ENCODE data around the gene SOBP.
"Not testable (repeated sequence)": the region's sequence is repeated elsewhere in the genome, so short reads cannot be mapped to it uniquely, and the experiment has no call there.

SOBP gene

GRCh38 chr6:107489636-107490565, at the start of gene SOBP:
SOBP (plus strand) TSS chr6:107490117; CDS start chr6:107490617, 500 bp downstream.
- peak; percentile 91 for DNase-seq (ENCODE audit: low spot score)

- DNase-seq (ENCODE audit: low spot score): no peak
Measured at GRCh38 chr6:107440936-107441335, 49.0 kb upstream of the SOBP start.

GRCh38 chr6:107441682-107442081, 48.2 kb upstream of the SOBP start:
- DNase-seq (ENCODE audit: low spot score): no peak

- no peak for DNase-seq (ENCODE audit: low spot score)
Measured at GRCh38 chr6:107442938-107443607, 46.8 kb upstream of the SOBP start.

GRCh38 chr6:107443608-107444267, 46.2 kb upstream of the SOBP start:
- no peak for DNase-seq (ENCODE audit: low spot score)

- no peak for DNase-seq (ENCODE audit: low spot score)
Measured at GRCh38 chr6:107444277-107444676, 45.6 kb upstream of the SOBP start.

GRCh38 chr6:107447663-107448216, 42.2 kb upstream of the SOBP start:
- DNase-seq (ENCODE audit: low spot score): no peak

- no peak for DNase-seq (ENCODE audit: low spot score)
Measured at GRCh38 chr6:107448776-107449175, 41.1 kb upstream of the SOBP start.

- no peak for DNase-seq (ENCODE audit: low spot score)
Measured at GRCh38 chr6:107458672-107459282, 31.1 kb upstream of the SOBP start.

GRCh38 chr6:107459283-107460082, 30.4 kb upstream of the SOBP start, which contains the start of gene PDSS2:
PDSS2 (minus strand) TSS chr6:107459564; CDS start chr6:107459285, 279 bp downstream.
- DNase-seq (ENCODE audit: low spot score): peak; percentile 97

- no peak for DNase-seq (ENCODE audit: low spot score)
Measured at GRCh38 chr6:107460083-107460631, 29.8 kb upstream of the SOBP start.

- DNase-seq (ENCODE audit: low spot score): no peak
Measured at GRCh38 chr6:107466062-107466461, 23.9 kb upstream of the SOBP start.

- DNase-seq (ENCODE audit: low spot score): no peak
Measured at GRCh38 chr6:107470364-107470763, 19.6 kb upstream of the SOBP start.

- no peak for DNase-seq (ENCODE audit: low spot score)
Measured at GRCh38 chr6:107473660-107474059, 16.3 kb upstream of the SOBP start.

- not testable (repeated sequence) for DNase-seq (ENCODE audit: low spot score)
Measured at GRCh38 chr6:107475360-107475759, 14.6 kb upstream of the SOBP start.

- DNase-seq (ENCODE audit: low spot score): not testable (repeated sequence)
Measured at GRCh38 chr6:107475826-107476225, 14.1 kb upstream of the SOBP start.

- DNase-seq (ENCODE audit: low spot score): no peak
Measured at GRCh38 chr6:107479089-107479690, 10.7 kb upstream of the SOBP start.

- no peak for DNase-seq (ENCODE audit: low spot score)
Measured at GRCh38 chr6:107485157-107485556, 4.8 kb upstream of the SOBP start.

GRCh38 chr6:107488174-107488874, 1.6 kb upstream of the SOBP start:
- DNase-seq (ENCODE audit: low spot score): no peak
